ENCODE results near the gene PAQR9.

PAQR9 gene

GRCh38 chr3:142961539-142961938 is 1.9 kb downstream of the PAQR9 start:
- TF ChIP-seq CTCF (IDR thresholded peaks at IDR 0.05; ENCODE audit: extremely low read depth, insufficient read depth, missing control alignments), result no peak
- in situ Hi-C loops (cut with MboI; ENCODE audit: low pct_unique_long_range_greater_than_20kb, low sequenced_read_pairs, unreplicated experiment), result no loop called here
- no peak for DNase-seq (ENCODE audit: low spot score)

DNA sequence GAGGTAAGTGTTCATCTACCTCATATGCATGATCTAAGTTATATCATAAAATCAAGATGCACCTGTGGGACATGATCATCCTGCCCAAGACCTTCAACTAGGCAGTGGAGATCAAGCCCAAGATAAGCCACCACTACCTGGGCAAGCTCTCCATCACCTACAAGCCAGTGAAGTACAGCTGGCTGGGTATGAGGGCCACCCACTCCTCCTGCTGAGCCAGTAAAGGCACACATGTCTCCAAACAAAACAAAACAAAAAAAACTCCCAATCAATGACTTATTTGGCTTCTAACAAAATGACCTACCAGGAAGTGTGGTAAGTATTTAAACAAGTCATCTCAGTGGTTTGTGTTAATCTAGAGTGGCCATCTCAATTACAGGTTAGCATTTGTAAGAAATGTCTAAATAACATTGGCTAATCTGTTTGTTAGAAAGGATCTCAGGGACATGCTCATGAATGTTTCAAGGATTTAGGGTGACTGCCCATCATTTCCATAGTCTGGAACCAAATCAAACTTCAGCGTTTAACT is 3.1 kb downstream of the PAQR9 start:
- no peak for DNase-seq (ENCODE audit: low spot score)
- in situ Hi-C loops (cut with MboI; ENCODE audit: low pct_unique_long_range_greater_than_20kb, low sequenced_read_pairs, unreplicated experiment), result no loop called here
- no peak for TF ChIP-seq CTCF (IDR thresholded peaks at IDR 0.05; ENCODE audit: extremely low read depth, insufficient read depth, missing control alignments)

GRCh38 chr3:142958707-142959106 is 4.8 kb downstream of the PAQR9 start:
- in situ Hi-C loops (cut with MboI; ENCODE audit: low pct_unique_long_range_greater_than_20kb, low sequenced_read_pairs, unreplicated experiment), result no loop called here
- no peak for DNase-seq (ENCODE audit: low spot score)
- no peak for TF ChIP-seq CTCF (IDR thresholded peaks at IDR 0.05; ENCODE audit: extremely low read depth, insufficient read depth, missing control alignments)

DNA sequence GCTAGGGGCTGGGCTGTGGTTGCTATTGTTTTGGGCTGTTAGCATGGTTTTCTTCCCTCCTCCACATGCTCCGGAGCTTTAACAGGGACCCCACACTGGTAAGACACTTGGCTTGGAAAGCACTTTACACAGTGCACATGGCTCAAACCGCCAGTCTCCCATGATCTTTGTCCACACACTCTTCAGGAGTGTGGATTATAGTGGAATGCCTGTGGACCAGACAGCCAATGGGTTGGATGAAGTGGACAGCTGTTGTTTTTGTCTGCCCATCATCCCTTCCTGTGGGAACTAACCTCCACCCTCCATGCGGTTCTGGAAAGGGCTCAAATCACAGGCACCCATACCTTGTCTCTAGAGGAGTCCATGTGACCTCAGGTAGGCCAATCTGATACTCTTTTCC is 10.0 kb downstream of the PAQR9 start:
- no peak for DNase-seq (ENCODE audit: low spot score)
- in situ Hi-C loops (cut with MboI; ENCODE audit: low pct_unique_long_range_greater_than_20kb, low sequenced_read_pairs, unreplicated experiment), result no loop called here

GRCh38 chr3:142952272-142953193 is 10.9 kb downstream of the PAQR9 start:
- no peak for DNase-seq (ENCODE audit: low spot score)
- in situ Hi-C loops (cut with MboI; ENCODE audit: low pct_unique_long_range_greater_than_20kb, low sequenced_read_pairs, unreplicated experiment), result no loop called here
- TF ChIP-seq CTCF (IDR thresholded peaks at IDR 0.05; ENCODE audit: extremely low read depth, insufficient read depth, missing control alignments), result no peak

More for the DNA sequence above, 10.0 kb downstream of the PAQR9 start:
- TF ChIP-seq CTCF (IDR thresholded peaks at IDR 0.05; ENCODE audit: extremely low read depth, insufficient read depth, missing control alignments), result no peak

- in situ Hi-C loops (cut with MboI; ENCODE audit: low pct_unique_long_range_greater_than_20kb, low sequenced_read_pairs, unreplicated experiment), result no loop called here
- DNase-seq (ENCODE audit: low spot score), result no peak
- no peak for TF ChIP-seq CTCF (IDR thresholded peaks at IDR 0.05; ENCODE audit: extremely low read depth, insufficient read depth, missing control alignments)
Measured at GRCh38 chr3:142951794-142952193, 11.7 kb downstream of the PAQR9 start.

Data from GM13977 (cell line).